Measurements from ENCODE around the gene PTGIS. TPM values are rescaled to one million over a fixed set of nuclear protein-coding genes. Genes with fewer than 3 reads are reported as not detected.

The PTGIS gene
- total RNA-seq, 1 donor from 2014 or later: 31.3 TPM

DNA sequence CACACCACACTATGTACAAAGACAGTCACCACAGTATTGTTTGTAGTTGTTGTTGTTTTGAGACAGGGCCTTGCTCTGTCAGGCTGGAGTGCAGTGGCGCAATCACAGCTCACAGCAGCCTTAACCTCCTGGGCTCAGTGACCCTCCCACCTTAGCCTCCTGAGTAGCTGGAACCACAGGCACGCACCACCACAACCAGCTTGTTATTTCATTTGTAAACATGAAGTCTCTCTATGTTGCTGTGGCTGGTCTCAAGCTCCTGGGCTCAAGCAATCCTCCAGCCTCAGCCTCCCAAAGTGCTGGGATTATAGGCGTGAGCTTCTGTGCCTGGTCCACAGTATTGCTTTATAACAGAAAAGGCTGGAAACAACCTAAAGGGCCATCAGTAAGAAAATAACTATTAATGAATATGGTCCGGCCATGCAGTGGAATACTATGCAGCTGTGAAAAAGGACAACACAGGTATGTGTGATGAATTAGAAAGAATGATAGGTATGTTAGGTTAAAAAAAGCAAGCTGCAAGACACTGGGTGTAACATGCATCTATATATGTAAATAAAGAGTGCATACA, 30.0 kb upstream of the PTGIS start:
- no peaks in the 10 kb centered on the region for H3K9me3 ChIP-seq (ENCODE audit: low read depth)
- peaks cover 7% of the 10 kb centered on the region for H3K4me1 ChIP-seq
- no peaks in the 10 kb centered on the region for H3K27me3 ChIP-seq
- H3K9ac ChIP-seq: no peak overlapping the region
- DNase-seq (ENCODE audit: low spot score): no peak
- Mint-ChIP-seq H3K27ac (no peak overlapping the region), H3K36me3 (no peaks in the 10 kb centered on the region), H3K4me3 (no peak overlapping the region), H3K9me3 (no peaks in the 10 kb centered on the region), H3K27me3 (ENCODE audit: insufficient read depth, low read depth) (peaks cover 14% of the 10 kb centered on the region), H3K4me1 (peaks cover 22% of the 10 kb centered on the region)
- H3K27ac ChIP-seq: no peak overlapping the region
- TF ChIP-seq, protein P1, sequence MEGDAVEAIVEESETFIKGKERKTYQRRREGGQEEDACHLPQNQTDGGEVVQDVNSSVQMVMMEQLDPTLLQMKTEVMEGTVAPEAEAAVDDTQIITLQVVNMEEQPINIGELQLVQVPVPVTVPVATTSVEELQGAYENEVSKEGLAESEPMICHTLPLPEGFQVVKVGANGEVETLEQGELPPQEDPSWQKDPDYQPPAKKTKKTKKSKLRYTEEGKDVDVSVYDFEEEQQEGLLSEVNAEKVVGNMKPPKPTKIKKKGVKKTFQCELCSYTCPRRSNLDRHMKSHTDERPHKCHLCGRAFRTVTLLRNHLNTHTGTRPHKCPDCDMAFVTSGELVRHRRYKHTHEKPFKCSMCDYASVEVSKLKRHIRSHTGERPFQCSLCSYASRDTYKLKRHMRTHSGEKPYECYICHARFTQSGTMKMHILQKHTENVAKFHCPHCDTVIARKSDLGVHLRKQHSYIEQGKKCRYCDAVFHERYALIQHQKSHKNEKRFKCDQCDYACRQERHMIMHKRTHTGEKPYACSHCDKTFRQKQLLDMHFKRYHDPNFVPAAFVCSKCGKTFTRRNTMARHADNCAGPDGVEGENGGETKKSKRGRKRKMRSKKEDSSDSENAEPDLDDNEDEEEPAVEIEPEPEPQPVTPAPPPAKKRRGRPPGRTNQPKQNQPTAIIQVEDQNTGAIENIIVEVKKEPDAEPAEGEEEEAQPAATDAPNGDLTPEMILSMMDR (IDR thresholded peaks at IDR 0.05): no peak
- no peak for TF ChIP-seq EZH2phosphoT487 (IDR thresholded peaks at IDR 0.05)
- no peak for TF ChIP-seq EZH2 (IDR thresholded peaks at IDR 0.05)
- no peak overlapping the region for H2AFZ ChIP-seq (replicated peaks)
- no peaks in the 10 kb centered on the region for H3K36me3 ChIP-seq
- H4K20me1 ChIP-seq (ENCODE audit: low read depth): no peaks in the 10 kb centered on the region
- H3K4me2 ChIP-seq: no peak overlapping the region
- H3K79me2 ChIP-seq (ENCODE audit: low read depth): no peaks in the 10 kb centered on the region
- no peak overlapping the region for H3K4me3 ChIP-seq
- H3F3A ChIP-seq (ENCODE audit: low read depth): peaks cover 10% of the 10 kb centered on the region

DNA sequence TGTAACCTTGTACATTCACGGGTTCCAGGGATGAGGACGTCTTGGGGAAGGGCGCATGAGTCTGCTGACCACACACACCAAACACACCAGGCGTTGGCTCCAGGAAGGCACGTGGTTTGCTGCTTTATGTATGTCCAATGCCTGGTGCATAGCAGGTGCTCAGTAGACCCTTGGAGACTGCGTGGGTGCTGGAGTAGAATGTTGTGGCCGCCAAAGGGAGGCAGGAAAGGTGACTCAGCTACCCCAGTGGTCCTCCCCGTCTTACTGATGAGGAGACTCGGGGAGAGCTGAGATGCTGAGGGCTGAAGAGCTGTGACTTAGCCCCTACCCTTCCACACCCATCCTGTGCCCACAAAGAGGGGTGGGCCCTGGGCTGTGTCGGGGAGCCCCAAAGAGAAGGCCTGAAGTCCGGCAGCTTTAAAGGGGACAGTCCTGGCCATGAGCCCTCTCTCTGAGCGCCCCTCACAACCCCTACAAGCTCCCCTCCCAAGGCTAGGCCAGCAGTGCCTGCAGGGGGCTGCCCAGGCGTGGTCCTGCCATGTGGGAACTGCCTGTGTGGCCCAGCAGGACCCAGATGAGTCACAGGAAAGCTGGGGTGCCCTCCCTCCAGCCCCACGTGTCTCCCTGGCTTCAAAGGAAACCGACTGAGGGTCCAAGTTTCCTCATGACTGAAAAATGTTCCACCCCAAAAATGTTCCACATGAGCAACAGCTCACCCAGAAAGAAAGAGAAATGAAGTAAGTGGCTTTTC, 28.0 kb upstream of the PTGIS start:
- Histone ChIP-seq H3K36me3 (no peaks in the 10 kb centered on the region), H3K27ac (no peak overlapping the region), H3K4me2 (no peak overlapping the region), H3K79me2 (ENCODE audit: low read depth) (no peaks in the 10 kb centered on the region), H3K9ac (no peak overlapping the region), H4K20me1 (ENCODE audit: low read depth) (no peaks in the 10 kb centered on the region), H3K4me1 (peaks cover 7% of the 10 kb centered on the region), H3F3A (ENCODE audit: low read depth) (peaks cover 10% of the 10 kb centered on the region), H2AFZ (replicated peaks) (no peak overlapping the region), H3K4me3 (no peak overlapping the region), H3K9me3 (ENCODE audit: low read depth) (no peaks in the 10 kb centered on the region), H3K27me3 (no peaks in the 10 kb centered on the region)
- Mint-ChIP-seq H3K27ac (peak overlapping the region; percentile 60), H3K36me3 (no peaks in the 10 kb centered on the region), H3K4me1 (peaks cover 24% of the 10 kb centered on the region), H3K4me3 (no peak overlapping the region), H3K9me3 (no peaks in the 10 kb centered on the region), H3K27me3 (ENCODE audit: insufficient read depth, low read depth) (peaks cover 15% of the 10 kb centered on the region)
- DNase-seq (ENCODE audit: low spot score): no peak
- TF ChIP-seq, protein P1 (IDR thresholded peaks at IDR 0.05): no peak
- TF ChIP-seq EZH2 (IDR thresholded peaks at IDR 0.05): no peak
- TF ChIP-seq EZH2phosphoT487 (IDR thresholded peaks at IDR 0.05): no peak

DNA sequence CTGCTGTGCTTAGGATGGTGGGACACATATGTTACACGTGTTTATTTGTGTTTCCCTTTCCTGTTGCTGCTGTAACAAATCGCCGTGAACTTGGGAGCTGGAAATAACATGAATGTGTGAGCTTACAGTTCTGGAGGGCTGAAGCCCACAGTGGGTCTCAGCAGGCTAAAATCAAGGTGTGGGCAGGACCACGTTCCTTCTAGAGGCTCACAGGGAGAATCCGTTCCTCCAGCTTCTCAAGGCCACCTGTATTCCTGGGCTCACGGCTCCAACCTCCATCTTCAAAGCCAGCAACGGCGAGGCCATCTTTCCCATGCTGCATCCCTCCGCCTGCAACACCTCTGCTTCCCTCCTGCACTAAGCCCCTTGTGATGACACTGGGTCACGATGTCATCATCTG, 27.4 kb upstream of the PTGIS start:
- DNase-seq (ENCODE audit: low spot score): no peak
- H3K79me2 ChIP-seq (ENCODE audit: low read depth): no peaks in the 10 kb centered on the region
- H3F3A ChIP-seq (ENCODE audit: low read depth): peaks cover 10% of the 10 kb centered on the region
- H3K9me3 Mint-ChIP-seq: no peaks in the 10 kb centered on the region
- H3K4me3 ChIP-seq: no peak overlapping the region
- H4K20me1 ChIP-seq (ENCODE audit: low read depth): no peaks in the 10 kb centered on the region
- TF ChIP-seq EZH2 (IDR thresholded peaks at IDR 0.05) (no peak), EZH2phosphoT487 (IDR thresholded peaks at IDR 0.05) (no peak)
- TF ChIP-seq, protein P1 (IDR thresholded peaks at IDR 0.05): no peak
- no peaks in the 10 kb centered on the region for H3K36me3 Mint-ChIP-seq
- peaks cover 15% of the 10 kb centered on the region for H3K27me3 Mint-ChIP-seq (ENCODE audit: insufficient read depth, low read depth)
- peaks cover 7% of the 10 kb centered on the region for H3K4me1 ChIP-seq
- no peak overlapping the region for H2AFZ ChIP-seq (replicated peaks)
- no peak overlapping the region for H3K9ac ChIP-seq
- H3K4me2 ChIP-seq: no peak overlapping the region
- no peaks in the 10 kb centered on the region for H3K9me3 ChIP-seq (ENCODE audit: low read depth)
- H3K4me3 Mint-ChIP-seq: no peak overlapping the region
- H3K27ac Mint-ChIP-seq: peak overlapping the region; percentile 40
- peaks cover 24% of the 10 kb centered on the region for H3K4me1 Mint-ChIP-seq
- H3K27ac ChIP-seq: no peak overlapping the region
- no peaks in the 10 kb centered on the region for H3K36me3 ChIP-seq
- H3K27me3 ChIP-seq: no peaks in the 10 kb centered on the region
